Measurements from ENCODE around the gene ABCD3. TPM values are rescaled to one million over a fixed set of nuclear protein-coding genes. Genes with fewer than 3 reads are reported as not detected.
A peak's percentile ranks its signal among the peaks of the same experiment; 100 is the strongest.

ABCD3 gene
- total RNA-seq, 1 experiment from 2014 or later: 48.8 TPM

- ChIA-PET RAD21 (ENCODE audit: low non-redundant PET in 1 of 2, low total read pairs in 2 of 2, uncharacterized antibody in 2 of 2, unreplicated experiment in 2 of 2) (no interaction called here), CTCF (interaction anchor here (1.0 kb wide), 1 partner anchor 39 kb away, joined by 3 read pairs; no protein-coding TSS in a partner anchor), POLR2A (no interaction called here)
- H3K4me3 ChIP-seq (replicated peaks in 1 of 2; ENCODE audit: low read depth in 1 of 2, low read length in 2 of 2): no peak overlapping the region
- no peaks in the 10 kb centered on the region for H3K36me3 ChIP-seq (ENCODE audit: control insufficient read depth in 1 of 2, insufficient read depth in 2 of 2, low read length in 2 of 2)
- no peaks in the 10 kb centered on the region for H3K79me2 ChIP-seq (ENCODE audit: insufficient read depth, low read length)
- H3K27me3 ChIP-seq (ENCODE audit: insufficient read depth, low read length): no peaks in the 10 kb centered on the region
- H3K4me2 ChIP-seq (ENCODE audit: low read length): no peak overlapping the region
- H3K27ac ChIP-seq (ENCODE audit: low read depth, low read length): no peak overlapping the region
- ATAC-seq (no peak), DNase-seq (ENCODE audit: low read depth, low spot score) (no peak)
- H3K9ac ChIP-seq (ENCODE audit: low read length): no peak overlapping the region
- BruUV-seq (replicated peaks): no TSS peak
- intact Hi-C loops (cut with micrococcal nuclease): no loop called here
- H4K20me1 ChIP-seq (ENCODE audit: insufficient read depth): no peaks in the 10 kb centered on the region
- no peak for TF ChIP-seq EZH2phosphoT487 (IDR thresholded peaks at IDR 0.05; ENCODE audit: borderline replicate concordance)
- peak overlapping the region; percentile 51 for H2AFZ ChIP-seq (ENCODE audit: low read depth, low read length, poor library complexity, severe bottlenecking)
- H3K4me1 ChIP-seq (ENCODE audit: control insufficient read depth in 1 of 2, insufficient read depth in 2 of 2, low read length in 2 of 2): peaks cover 3 to 14% of the 10 kb centered on the region in 2 experiments; a peak in 2 of 4 replicates
- no peaks in the 10 kb centered on the region for H3K9me3 ChIP-seq (ENCODE audit: control insufficient read depth in 1 of 2, insufficient read depth in 1 of 2, low read depth in 1 of 2, low read length in 2 of 2)
- H3K9me2 ChIP-seq (ENCODE audit: insufficient read depth): no peaks in the 10 kb centered on the region
These were observed 141.7 kb downstream of the ABCD3 start for GRCh38 chr1:94559921-94560320.

- H3K9me2 ChIP-seq (ENCODE audit: insufficient read depth): no peaks in the 10 kb centered on the region
- intact Hi-C loops (cut with micrococcal nuclease): no loop called here
- TF ChIP-seq JUND (IDR thresholded peaks at IDR 0.05) (no peak), TCF7L2 (IDR thresholded peaks at IDR 0.05; ENCODE audit: borderline replicate concordance, extremely low read depth, insufficient read depth, insufficient read length) (no peak), ZNF274 (IDR thresholded peaks at IDR 0.05; ENCODE audit: low read depth, low read length) (no peak), REST (IDR thresholded peaks at IDR 0.05; ENCODE audit: low read depth) (no peak), ZFX (IDR thresholded peaks at IDR 0.05) (no peak), EGR1 (IDR thresholded peaks at IDR 0.05; ENCODE audit: low read depth) (no peak), ATF3 (IDR thresholded peaks at IDR 0.05) (no peak), MAX (IDR thresholded peaks at IDR 0.05) (no peak), ZBTB33 (IDR thresholded peaks at IDR 0.05; ENCODE audit: extremely low read depth, insufficient replicate concordance, low read length) (no peak), RAD21 (IDR thresholded peaks at IDR 0.05; ENCODE audit: low read depth) (no peak)
- no peak for DNase-seq (ENCODE audit: low read depth, low spot score)
- ChIA-PET RAD21 (ENCODE audit: low non-redundant PET in 1 of 2, low total read pairs in 2 of 2, uncharacterized antibody in 2 of 2, unreplicated experiment in 2 of 2) (no interaction called here), CTCF (interaction anchor here (1.0 kb wide), 1 partner anchor 38 kb away, joined by 3 read pairs; no protein-coding TSS in a partner anchor), POLR2A (interaction anchor here (1.7 kb wide), 1 partner anchor 20 kb away, joined by 4 read pairs; no protein-coding TSS in a partner anchor)
- no peaks in the 10 kb centered on the region for H3K27me3 ChIP-seq (ENCODE audit: insufficient read depth, low read length)
- H3K27ac ChIP-seq (ENCODE audit: low read depth, low read length): no peak overlapping the region
- H3K9me3 ChIP-seq (ENCODE audit: control insufficient read depth in 1 of 2, insufficient read depth in 1 of 2, low read depth in 1 of 2, low read length in 2 of 2): no peaks in the 10 kb centered on the region
- no peak for ATAC-seq
- H2AFZ ChIP-seq (ENCODE audit: low read depth, low read length, poor library complexity, severe bottlenecking): no peak overlapping the region
- no peak overlapping the region for H3K4me3 ChIP-seq (replicated peaks in 1 of 2; ENCODE audit: low read depth in 1 of 2, low read length in 2 of 2)
- no TSS peak for BruUV-seq (replicated peaks)
- H4K20me1 ChIP-seq (ENCODE audit: insufficient read depth): no peaks in the 10 kb centered on the region
- H3K4me1 ChIP-seq (ENCODE audit: control insufficient read depth in 1 of 2, insufficient read depth in 2 of 2, low read length in 2 of 2): peaks cover 3 to 14% of the 10 kb centered on the region in 2 experiments; a peak in 2 of 4 replicates
- no peak overlapping the region for H3K4me2 ChIP-seq (ENCODE audit: low read length)
- H3K36me3 ChIP-seq (ENCODE audit: control insufficient read depth in 1 of 2, insufficient read depth in 2 of 2, low read length in 2 of 2): no peaks in the 10 kb centered on the region
- no peaks in the 10 kb centered on the region for H3K79me2 ChIP-seq (ENCODE audit: insufficient read depth, low read length)
- no peak overlapping the region for H3K9ac ChIP-seq (ENCODE audit: low read length)
These were observed 142.1 kb downstream of the ABCD3 start for GRCh38 chr1:94560333-94560732.
